Measurements from ENCODE around the gene PDSS2. TPM values are rescaled to one million over a fixed set of nuclear protein-coding genes. Genes with fewer than 3 reads are reported as not detected.

Gene PDSS2
- polyA plus RNA-seq, 1 donor from 2014 or later, result 4.6 TPM

DNA sequence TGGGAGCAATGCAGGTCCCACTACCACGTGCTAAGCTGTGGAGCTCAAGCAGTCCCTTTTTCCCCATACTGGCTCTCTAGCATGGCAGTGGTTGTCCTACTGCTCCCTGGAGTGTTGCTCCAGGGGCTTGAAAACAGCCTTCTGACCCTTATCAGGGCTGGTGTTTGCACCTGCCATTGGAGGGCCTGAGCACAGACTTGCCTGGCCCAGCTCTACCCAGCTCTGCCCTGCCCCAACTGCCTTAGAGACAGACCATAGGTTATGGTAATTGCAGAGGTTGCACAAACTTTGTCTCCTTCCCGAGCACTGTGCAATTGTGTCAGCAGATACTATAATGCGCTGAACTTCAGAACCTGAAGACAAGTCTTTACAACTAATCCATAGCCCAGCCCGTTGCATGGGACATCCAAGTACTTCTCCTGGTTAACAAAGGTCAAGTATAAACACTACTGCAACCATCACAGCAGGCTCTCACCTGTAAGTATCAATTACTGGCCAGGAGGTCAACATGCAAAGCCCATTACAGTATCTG is 58.7 kb downstream of the PDSS2 start:
- no peaks in the 10 kb centered on the region for H3K27me3 ChIP-seq (ENCODE audit: insufficient read depth, low read depth, low read length)
- H3K9ac ChIP-seq (ENCODE audit: low read length), result no peak overlapping the region
- H3K4me2 ChIP-seq (ENCODE audit: low read length), result no peak overlapping the region
- no peaks in the 10 kb centered on the region for H4K20me1 ChIP-seq (ENCODE audit: insufficient read depth)
- no peaks in the 10 kb centered on the region for H3F3A ChIP-seq (ENCODE audit: insufficient read depth, low read length, poor library complexity, severe bottlenecking)
- no peaks in the 10 kb centered on the region for H3K36me3 ChIP-seq (ENCODE audit: insufficient read depth, low read length)
- H2AFZ ChIP-seq (ENCODE audit: low read depth, low read length), result no peak overlapping the region
- H3K9me2 ChIP-seq (ENCODE audit: insufficient read depth, low read length), result no peaks in the 10 kb centered on the region
- peaks cover 5% of the 10 kb centered on the region for H3K9me3 ChIP-seq (ENCODE audit: low read length)
- H3K27ac ChIP-seq (ENCODE audit: low read length), result no peak overlapping the region
- no peaks in the 10 kb centered on the region for H3K79me2 ChIP-seq (replicated peaks; ENCODE audit: insufficient read depth, low read length)
- no peak overlapping the region for H3K4me3 ChIP-seq (ENCODE audit: low read length)
- TF ChIP-seq POLR2AphosphoS5 (IDR thresholded peaks at IDR 0.05) (no peak), SMC3 (conservative IDR thresholded peaks at IDR 0.05; ENCODE audit: poor library complexity) (no peak), EZH2 (IDR thresholded peaks at IDR 0.05; ENCODE audit: borderline replicate concordance, insufficient read depth, low read length, poor library complexity, severe bottlenecking) (no peak), EP300 (conservative IDR thresholded peaks at IDR 0.05; ENCODE audit: poor library complexity, severe bottlenecking) (no peak), MXI1 (conservative IDR thresholded peaks at IDR 0.05; ENCODE audit: poor library complexity, severe bottlenecking) (no peak), RAD21 (conservative IDR thresholded peaks at IDR 0.05) (no peak), TAF1 (IDR thresholded peaks at IDR 0.05; ENCODE audit: low read depth) (no peak)
- TF ChIP-seq, protein P1, sequence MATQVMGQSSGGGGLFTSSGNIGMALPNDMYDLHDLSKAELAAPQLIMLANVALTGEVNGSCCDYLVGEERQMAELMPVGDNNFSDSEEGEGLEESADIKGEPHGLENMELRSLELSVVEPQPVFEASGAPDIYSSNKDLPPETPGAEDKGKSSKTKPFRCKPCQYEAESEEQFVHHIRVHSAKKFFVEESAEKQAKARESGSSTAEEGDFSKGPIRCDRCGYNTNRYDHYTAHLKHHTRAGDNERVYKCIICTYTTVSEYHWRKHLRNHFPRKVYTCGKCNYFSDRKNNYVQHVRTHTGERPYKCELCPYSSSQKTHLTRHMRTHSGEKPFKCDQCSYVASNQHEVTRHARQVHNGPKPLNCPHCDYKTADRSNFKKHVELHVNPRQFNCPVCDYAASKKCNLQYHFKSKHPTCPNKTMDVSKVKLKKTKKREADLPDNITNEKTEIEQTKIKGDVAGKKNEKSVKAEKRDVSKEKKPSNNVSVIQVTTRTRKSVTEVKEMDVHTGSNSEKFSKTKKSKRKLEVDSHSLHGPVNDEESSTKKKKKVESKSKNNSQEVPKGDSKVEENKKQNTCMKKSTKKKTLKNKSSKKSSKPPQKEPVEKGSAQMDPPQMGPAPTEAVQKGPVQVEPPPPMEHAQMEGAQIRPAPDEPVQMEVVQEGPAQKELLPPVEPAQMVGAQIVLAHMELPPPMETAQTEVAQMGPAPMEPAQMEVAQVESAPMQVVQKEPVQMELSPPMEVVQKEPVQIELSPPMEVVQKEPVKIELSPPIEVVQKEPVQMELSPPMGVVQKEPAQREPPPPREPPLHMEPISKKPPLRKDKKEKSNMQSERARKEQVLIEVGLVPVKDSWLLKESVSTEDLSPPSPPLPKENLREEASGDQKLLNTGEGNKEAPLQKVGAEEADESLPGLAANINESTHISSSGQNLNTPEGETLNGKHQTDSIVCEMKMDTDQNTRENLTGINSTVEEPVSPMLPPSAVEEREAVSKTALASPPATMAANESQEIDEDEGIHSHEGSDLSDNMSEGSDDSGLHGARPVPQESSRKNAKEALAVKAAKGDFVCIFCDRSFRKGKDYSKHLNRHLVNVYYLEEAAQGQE (IDR thresholded peaks at IDR 0.05; ENCODE audit: borderline replicate concordance), result no peak
- TF ChIP-seq, protein P2, sequence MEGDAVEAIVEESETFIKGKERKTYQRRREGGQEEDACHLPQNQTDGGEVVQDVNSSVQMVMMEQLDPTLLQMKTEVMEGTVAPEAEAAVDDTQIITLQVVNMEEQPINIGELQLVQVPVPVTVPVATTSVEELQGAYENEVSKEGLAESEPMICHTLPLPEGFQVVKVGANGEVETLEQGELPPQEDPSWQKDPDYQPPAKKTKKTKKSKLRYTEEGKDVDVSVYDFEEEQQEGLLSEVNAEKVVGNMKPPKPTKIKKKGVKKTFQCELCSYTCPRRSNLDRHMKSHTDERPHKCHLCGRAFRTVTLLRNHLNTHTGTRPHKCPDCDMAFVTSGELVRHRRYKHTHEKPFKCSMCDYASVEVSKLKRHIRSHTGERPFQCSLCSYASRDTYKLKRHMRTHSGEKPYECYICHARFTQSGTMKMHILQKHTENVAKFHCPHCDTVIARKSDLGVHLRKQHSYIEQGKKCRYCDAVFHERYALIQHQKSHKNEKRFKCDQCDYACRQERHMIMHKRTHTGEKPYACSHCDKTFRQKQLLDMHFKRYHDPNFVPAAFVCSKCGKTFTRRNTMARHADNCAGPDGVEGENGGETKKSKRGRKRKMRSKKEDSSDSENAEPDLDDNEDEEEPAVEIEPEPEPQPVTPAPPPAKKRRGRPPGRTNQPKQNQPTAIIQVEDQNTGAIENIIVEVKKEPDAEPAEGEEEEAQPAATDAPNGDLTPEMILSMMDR (IDR thresholded peaks at IDR 0.05; ENCODE audit: poor library complexity, severe bottlenecking), result no peak

DNA sequence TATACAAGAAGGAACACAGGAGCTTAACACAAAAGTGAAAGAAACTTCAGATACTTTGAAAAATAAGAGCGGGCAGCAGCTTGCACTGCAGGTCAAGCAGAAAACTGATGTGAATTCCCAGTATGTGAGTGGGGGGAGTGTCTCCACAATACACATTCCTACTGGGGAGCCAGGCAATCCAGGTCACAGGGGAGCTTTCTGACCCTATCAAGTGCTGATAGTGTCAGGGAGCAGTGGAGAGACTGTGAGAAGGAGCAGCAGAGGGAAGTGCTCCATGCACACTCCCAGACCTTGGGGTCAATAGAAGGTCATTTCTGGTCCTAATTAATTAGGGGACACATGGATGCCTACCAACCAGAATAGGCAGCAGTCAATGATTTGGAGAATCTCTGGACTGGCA is 59.4 kb downstream of the PDSS2 start:
- no peaks in the 10 kb centered on the region for H3K79me2 ChIP-seq (replicated peaks; ENCODE audit: insufficient read depth, low read length)
- H2AFZ ChIP-seq (ENCODE audit: low read depth, low read length), result no peak overlapping the region
- TF ChIP-seq MXI1 (conservative IDR thresholded peaks at IDR 0.05; ENCODE audit: poor library complexity, severe bottlenecking), result no peak
- TF ChIP-seq, protein P2 (IDR thresholded peaks at IDR 0.05; ENCODE audit: poor library complexity, severe bottlenecking), result no peak
- TF ChIP-seq POLR2AphosphoS5 (IDR thresholded peaks at IDR 0.05), result no peak
- TF ChIP-seq, protein P1 (IDR thresholded peaks at IDR 0.05; ENCODE audit: borderline replicate concordance), result no peak
- no peak for TF ChIP-seq TAF1 (IDR thresholded peaks at IDR 0.05; ENCODE audit: low read depth)
- no peak for TF ChIP-seq RAD21 (conservative IDR thresholded peaks at IDR 0.05)
- TF ChIP-seq SMC3 (conservative IDR thresholded peaks at IDR 0.05; ENCODE audit: poor library complexity), result no peak
- no peak for TF ChIP-seq EZH2 (IDR thresholded peaks at IDR 0.05; ENCODE audit: borderline replicate concordance, insufficient read depth, low read length, poor library complexity, severe bottlenecking)
- H3F3A ChIP-seq (ENCODE audit: insufficient read depth, low read length, poor library complexity, severe bottlenecking), result no peaks in the 10 kb centered on the region
- H3K9me2 ChIP-seq (ENCODE audit: insufficient read depth, low read length), result no peaks in the 10 kb centered on the region
- H3K27ac ChIP-seq (ENCODE audit: low read length), result no peak overlapping the region
- H3K4me3 ChIP-seq (ENCODE audit: low read length), result no peak overlapping the region
- no peak overlapping the region for H3K9ac ChIP-seq (ENCODE audit: low read length)
- no peaks in the 10 kb centered on the region for H3K36me3 ChIP-seq (ENCODE audit: insufficient read depth, low read length)
- H4K20me1 ChIP-seq (ENCODE audit: insufficient read depth), result no peaks in the 10 kb centered on the region
- peaks cover 5% of the 10 kb centered on the region for H3K9me3 ChIP-seq (ENCODE audit: low read length)
- no peak overlapping the region for H3K4me2 ChIP-seq (ENCODE audit: low read length)
- H3K27me3 ChIP-seq (ENCODE audit: insufficient read depth, low read depth, low read length), result no peaks in the 10 kb centered on the region
